ENCODE measurements around the gene REX1BD.

REX1BD gene

GRCh38 chr19:18551631-18552030 lies 37.0 kb upstream of the REX1BD start:
- Histone ChIP-seq H3K4me3 (ENCODE audit: low read depth in 1 of 2, low read length in 2 of 2) (no peak overlapping the region), H2AFZ (ENCODE audit: low read depth, low read length) (no peak overlapping the region), H3K4me2 (ENCODE audit: insufficient read depth, low read length) (no peak overlapping the region), H3K36me3 (ENCODE audit: insufficient read depth, low read length) (no peaks in the 10 kb centered on the region), H3K9me3 (ENCODE audit: insufficient read depth, low read length, severe bottlenecking) (no peaks in the 10 kb centered on the region), H3K9ac (ENCODE audit: low read depth, low read length) (no peak overlapping the region), H4K20me1 (ENCODE audit: insufficient read depth, low read length) (no peaks in the 10 kb centered on the region), H3K27me3 (ENCODE audit: insufficient read depth, low read length, poor library complexity) (no peaks in the 10 kb centered on the region), H3K79me2 (ENCODE audit: insufficient read depth, low read length) (no peaks in the 10 kb centered on the region), H3K27ac (ENCODE audit: low read length) (no peak overlapping the region), H3K4me1 (ENCODE audit: insufficient read depth, low read length) (no peaks in the 10 kb centered on the region)
- no peak for TF ChIP-seq CTCF (IDR thresholded peaks at IDR 0.05; ENCODE audit: borderline replicate concordance, extremely low read depth, low read length, poor library complexity, severe bottlenecking)
- TF ChIP-seq EZH2 (IDR thresholded peaks at IDR 0.05; ENCODE audit: borderline replicate concordance, low read depth, low read length, severe bottlenecking): no peak
- ATAC-seq (ENCODE audit: insufficient read depth, low read depth): no peak
- DNase-seq: no peak

DNA sequence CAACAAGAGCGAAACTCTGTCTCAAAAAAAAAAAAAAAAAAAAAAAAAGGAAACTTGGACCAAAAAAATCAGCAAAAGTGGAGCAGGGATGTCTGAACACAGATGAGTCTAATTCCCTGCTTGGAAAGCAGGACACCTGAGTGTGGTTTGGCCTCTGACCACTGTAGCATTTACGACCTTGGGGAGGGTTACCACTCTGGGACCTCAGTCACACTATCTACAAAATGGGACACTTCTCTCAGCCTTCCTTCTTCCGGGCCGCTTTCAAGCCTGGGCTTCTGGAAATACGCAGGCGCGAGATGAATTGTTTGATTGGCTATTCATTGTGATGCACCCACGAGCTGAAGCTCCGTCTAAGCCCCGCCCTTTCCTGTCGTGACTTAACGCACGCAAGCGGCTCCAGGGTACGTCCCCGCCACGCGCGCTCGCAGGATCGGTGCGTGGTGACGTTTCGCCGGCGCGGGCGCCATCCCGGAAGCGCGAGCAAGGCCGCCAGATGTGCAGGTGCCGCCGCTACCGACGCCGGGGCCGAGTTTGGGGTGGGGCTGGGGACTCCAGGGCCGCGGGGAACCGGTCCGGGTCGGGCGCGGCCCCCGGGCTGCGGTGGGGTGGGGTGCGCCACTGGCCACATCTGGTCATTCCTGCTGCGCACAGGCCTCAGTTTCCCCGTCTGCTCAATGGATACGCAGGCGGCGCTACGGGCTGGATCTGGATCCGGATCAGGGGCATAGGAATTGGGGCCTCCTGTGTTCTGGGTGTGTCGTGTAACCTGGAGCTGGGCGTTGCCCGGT lies 31.0 kb upstream of the REX1BD start, which contains the start of gene KXD1:
Gene KXD1, plus strand, starts transcription at position 460 of the 791 bp plus-strand sequence. CDS start 4,187 bp downstream, outside the sequence.
- Histone ChIP-seq H3K27me3 (ENCODE audit: insufficient read depth, low read length, poor library complexity) (no peaks in the 10 kb centered on the region), H3K9ac (ENCODE audit: low read depth, low read length) (peak within 1 kb of the TSS; percentile 81), H3K4me2 (ENCODE audit: insufficient read depth, low read length) (peak within 1 kb of the TSS; percentile 91), H3K4me3 (ENCODE audit: low read depth in 1 of 2, low read length in 2 of 2) (peak within 1 kb of the TSS; percentile 63 to 83), H3K27ac (ENCODE audit: low read length) (peak within 1 kb of the TSS; percentile 75), H4K20me1 (ENCODE audit: insufficient read depth, low read length) (0 out of 2 replicates have a peak, but pooled peaks cover 6% of the 10 kb centered on the region), H3K4me1 (ENCODE audit: insufficient read depth, low read length) (peaks cover 24% of the 10 kb centered on the region), H2AFZ (ENCODE audit: low read depth, low read length) (peak within 1 kb of the TSS; percentile 69), H3K79me2 (ENCODE audit: insufficient read depth, low read length) (peaks cover 39% of the 10 kb centered on the region), H3K9me3 (ENCODE audit: insufficient read depth, low read length, severe bottlenecking) (no peaks in the 10 kb centered on the region), H3K36me3 (ENCODE audit: insufficient read depth, low read length) (peaks cover 23% of the 10 kb centered on the region)
- peak; percentile 99 for DNase-seq
- ATAC-seq (ENCODE audit: insufficient read depth, low read depth): peak; percentile 97
- TF ChIP-seq CTCF (IDR thresholded peaks at IDR 0.05; ENCODE audit: borderline replicate concordance, extremely low read depth, low read length, poor library complexity, severe bottlenecking): no peak

DNA sequence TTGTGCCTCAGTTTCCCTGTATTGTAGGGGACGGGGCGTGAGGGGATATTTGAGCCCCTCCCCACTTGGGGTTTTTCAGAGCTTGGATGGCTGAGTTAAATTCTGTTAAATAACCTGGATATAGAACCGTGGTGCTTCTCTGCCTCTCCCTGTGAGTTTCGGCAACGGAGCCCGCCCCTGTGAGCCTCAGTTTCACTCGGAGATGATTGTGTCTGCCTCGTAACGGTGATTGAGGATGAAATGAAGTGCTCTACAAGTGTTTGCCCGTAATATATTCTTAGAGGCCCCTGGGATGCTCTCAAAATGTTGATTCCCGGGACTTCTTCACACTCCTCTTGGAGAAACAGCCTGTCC lies 30.4 kb upstream of the REX1BD start:
- H3K9ac ChIP-seq (ENCODE audit: low read depth, low read length): peak overlapping the region; percentile 81
- 0 out of 2 replicates have a peak, but pooled peaks cover 6% of the 10 kb centered on the region for H4K20me1 ChIP-seq (ENCODE audit: insufficient read depth, low read length)
- no peaks in the 10 kb centered on the region for H3K9me3 ChIP-seq (ENCODE audit: insufficient read depth, low read length, severe bottlenecking)
- peak overlapping the region; percentile 63 to 83 for H3K4me3 ChIP-seq (ENCODE audit: low read depth in 1 of 2, low read length in 2 of 2)
- peaks cover 24% of the 10 kb centered on the region for H3K4me1 ChIP-seq (ENCODE audit: insufficient read depth, low read length)
- H3K79me2 ChIP-seq (ENCODE audit: insufficient read depth, low read length): peaks cover 39% of the 10 kb centered on the region
- H2AFZ ChIP-seq (ENCODE audit: low read depth, low read length): peak overlapping the region; percentile 69
- no peak for ATAC-seq (ENCODE audit: insufficient read depth, low read depth)
- H3K27me3 ChIP-seq (ENCODE audit: insufficient read depth, low read length, poor library complexity): no peaks in the 10 kb centered on the region
- TF ChIP-seq EZH2 (IDR thresholded peaks at IDR 0.05; ENCODE audit: borderline replicate concordance, low read depth, low read length, severe bottlenecking) (no peak), CTCF (IDR thresholded peaks at IDR 0.05; ENCODE audit: borderline replicate concordance, extremely low read depth, low read length, poor library complexity, severe bottlenecking) (no peak)
- H3K36me3 ChIP-seq (ENCODE audit: insufficient read depth, low read length): peaks cover 29% of the 10 kb centered on the region
- no peak for DNase-seq
- peak overlapping the region; percentile 91 for H3K4me2 ChIP-seq (ENCODE audit: insufficient read depth, low read length)
- H3K27ac ChIP-seq (ENCODE audit: low read length): peak overlapping the region; percentile 75
